IMR-90 (cell line): ENCODE data around the gene PIEZO2.
"Not testable (repeated sequence)": the region's sequence is repeated elsewhere in the genome, so short reads cannot be mapped to it uniquely, and the experiment has no call there.

Source experiments
- CTCF ChIP-seq: conservative IDR thresholded peaks from 2 replicates; pipeline ENCODE4 v1.5.1; 2012; ENCODE audit warnings: mild to moderate bottlenecking, low read depth, low read length, improper control_type of control experiment
- MXI1 ChIP-seq: IDR thresholded peaks from 2 replicates; pipeline ENCODE4 v1.6.1; 2012; ENCODE audit warnings: low read depth, mild to moderate bottlenecking, low read length, moderate library complexity, borderline replicate concordance
- POLR2A ChIP-seq: IDR thresholded peaks from 2 replicates; pipeline ENCODE4 v1.6.1; 2012; ENCODE audit warnings: mild to moderate bottlenecking, low read depth, low read length
- SMC3 ChIP-seq: fragments of 150-350 bp; IDR thresholded peaks from 2 replicates; pipeline ENCODE4 v1.6.1; 2016; ENCODE audit warnings: low read depth, mild to moderate bottlenecking, antibody characterized with exemption, low read length, moderate library complexity

- TF ChIP-seq SMC3, CTCF, POLR2A, MXI1: not testable (repeated sequence)
Measured at GRCh38 chr18:11129059-11129458, 20.3 kb downstream of the PIEZO2 start.
